Subcutaneous abdominal adipose tissue (tissue), 5 donors: ENCODE data around the gene AKAP8L.

ENCODE experiments used
- H3K27ac ChIP-seq: one replicate; pipeline ENCODE4 v1.7.0; 2013; ENCODE audit warnings: low read depth, mild to moderate bottlenecking, inconsistent platforms, low read length, moderate library complexity
- H3K27me3 ChIP-seq, 5 donors: one replicate each; pipeline ENCODE4 v1.7.0; 2013; ENCODE audit warnings: low read length in 5 of 5, inconsistent platforms in 1 of 5; ENCODE audit not compliant: control insufficient read depth in 5 of 5, insufficient read depth in 4 of 5
- H3K36me3 ChIP-seq, 5 donors: one replicate each; pipeline ENCODE4 v1.7.0; 2013; ENCODE audit warnings: low read length in 5 of 5; ENCODE audit not compliant: control insufficient read depth in 5 of 5, insufficient read depth in 5 of 5
- H3K4me1 ChIP-seq, 5 donors: one replicate each; pipeline ENCODE4 v1.7.0; 2013; ENCODE audit warnings: low read length in 5 of 5, mild to moderate bottlenecking in 3 of 5, moderate library complexity in 1 of 5; ENCODE audit not compliant: control insufficient read depth in 5 of 5, insufficient read depth in 5 of 5
- H3K4me3 ChIP-seq, 5 donors: one replicate each; pipeline ENCODE4 v1.7.0; 2013; ENCODE audit warnings: low read length in 5 of 5, low read depth in 1 of 5
- H3K9ac ChIP-seq, 5 donors: one replicate each; pipeline ENCODE4 v1.7.0; 2013; ENCODE audit warnings: low read length in 5 of 5, mild to moderate bottlenecking in 4 of 5, moderate library complexity in 3 of 5
- H3K9me3 ChIP-seq, 5 donors: one replicate each; pipeline ENCODE4 v1.7.0; 2013; ENCODE audit warnings: low read length in 5 of 5; ENCODE audit not compliant: control insufficient read depth in 5 of 5
- donor health status: healthy.
- donor health status: healthy.
- donor health status: healthy.
- donor health status: healthy.
- donor health status: healthy.

AKAP8L gene

DNA sequence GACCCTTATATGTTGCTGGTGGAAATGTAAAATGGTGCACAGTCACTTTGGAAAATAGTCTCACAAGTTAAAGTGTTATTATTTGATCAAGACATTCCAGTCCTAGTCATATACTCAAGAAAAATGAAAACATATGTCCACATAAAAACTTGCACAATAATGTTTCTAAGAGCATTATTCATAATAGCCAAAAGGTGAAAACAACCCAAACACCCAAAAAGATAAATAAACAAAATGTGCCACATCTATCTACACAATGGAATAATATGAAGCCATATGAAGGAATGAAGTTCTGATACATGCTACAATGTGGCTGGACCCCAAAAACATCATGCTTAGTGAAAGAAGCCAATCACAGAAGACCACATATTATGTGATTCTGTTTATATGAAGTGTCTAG is 24.8 kb downstream of the AKAP8L start:
- H3K27ac ChIP-seq = no peak overlapping the region
- H3K27me3 ChIP-seq = no peaks in the 10 kb centered on the region
- H3K9me3 ChIP-seq = no peaks in the 10 kb centered on the region
- H3K4me1 ChIP-seq = no peaks in the 10 kb centered on the region
- H3K9ac ChIP-seq = no peak overlapping the region
- no peak overlapping the region for H3K4me3 ChIP-seq
- H3K36me3 ChIP-seq = peaks cover 15 to 61% (median 41%) of the 10 kb centered on the region in 5 donors

DNA sequence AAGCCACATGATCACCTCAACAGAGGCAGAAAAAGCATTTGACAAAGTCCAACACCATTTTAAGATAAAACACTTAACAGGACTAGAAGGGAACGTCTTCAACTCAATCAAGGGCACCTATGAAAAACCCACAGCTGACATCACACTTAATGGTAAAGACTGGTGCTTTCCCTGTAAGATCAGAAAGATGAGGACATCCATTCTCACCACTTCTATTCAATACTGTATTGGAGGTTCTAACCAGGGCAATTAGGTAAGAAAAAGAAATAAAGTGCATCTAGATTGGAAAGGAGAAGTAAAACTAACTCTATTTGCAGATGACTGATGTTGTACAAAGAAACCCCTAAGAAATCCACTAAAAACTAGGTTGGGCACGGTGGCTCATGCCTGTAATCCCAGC is 28.0 kb downstream of the AKAP8L start:
- Histone ChIP-seq H3K9ac (no peak overlapping the region), H3K27ac (no peak overlapping the region), H3K27me3 (no peaks in the 10 kb centered on the region), H3K4me1 (no peaks in the 10 kb centered on the region), H3K9me3 (no peaks in the 10 kb centered on the region), H3K36me3 (peaks cover 7 to 34% (median 15%) of the 10 kb centered on the region in 5 donors), H3K4me3 (no peak overlapping the region)

DNA sequence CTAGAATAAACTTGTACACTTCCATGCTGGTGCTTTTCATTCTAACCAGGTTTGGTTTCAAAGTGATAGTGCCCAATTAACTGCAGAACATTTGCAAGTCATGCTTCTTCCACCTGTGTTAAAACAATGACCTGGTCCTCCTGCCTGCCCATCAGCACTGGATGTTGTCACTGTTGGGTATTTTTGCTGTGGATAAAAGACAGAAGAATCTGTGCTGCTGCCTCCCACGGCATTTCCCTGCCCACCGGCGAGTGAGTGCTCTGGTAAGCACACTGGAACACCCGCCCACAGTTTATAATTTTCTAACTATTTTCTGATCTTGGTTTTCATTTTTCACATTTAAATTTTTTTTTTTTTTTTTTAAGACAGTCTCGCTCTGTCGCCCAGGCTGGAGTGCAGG is 36.9 kb downstream of the AKAP8L start:
- peaks cover 6 to 28% (median 25%) of the 10 kb centered on the region in 5 donors for H3K4me1 ChIP-seq
- peaks cover 0 to 6% (median 4%) of the 10 kb centered on the region in 5 donors for H3K36me3 ChIP-seq
- no peak overlapping the region for H3K27ac ChIP-seq
- H3K27me3 ChIP-seq = no peaks in the 10 kb centered on the region
- no peaks in the 10 kb centered on the region for H3K9me3 ChIP-seq
- no peak overlapping the region for H3K4me3 ChIP-seq
- H3K9ac ChIP-seq = no peak overlapping the region

DNA sequence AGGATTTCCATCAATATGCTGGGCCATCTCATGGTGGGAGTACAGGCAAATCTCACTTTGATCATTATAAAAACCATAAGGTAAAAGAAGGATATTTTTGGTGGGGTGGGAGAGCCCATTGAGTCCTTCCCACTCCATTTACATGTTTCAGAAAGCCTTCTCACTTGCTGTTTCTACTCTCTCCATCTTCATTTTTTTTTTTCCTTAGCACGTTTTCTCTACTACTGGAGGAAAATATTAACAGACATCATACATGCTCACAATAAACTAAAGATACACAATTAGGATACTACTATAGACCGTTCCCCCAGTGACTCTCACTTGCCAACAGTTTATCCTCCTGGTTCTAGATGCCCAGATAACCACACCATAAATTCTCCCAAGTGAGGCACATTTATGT is 37.4 kb downstream of the AKAP8L start:
- Histone ChIP-seq H3K9me3 (no peaks in the 10 kb centered on the region), H3K27me3 (no peaks in the 10 kb centered on the region), H3K36me3 (peaks cover 0 to 5% (median 3%) of the 10 kb centered on the region in 5 donors), H3K4me3 (no peak overlapping the region), H3K4me1 (peaks cover 6 to 32% (median 29%) of the 10 kb centered on the region in 5 donors), H3K27ac (no peak overlapping the region), H3K9ac (no peak overlapping the region)

DNA sequence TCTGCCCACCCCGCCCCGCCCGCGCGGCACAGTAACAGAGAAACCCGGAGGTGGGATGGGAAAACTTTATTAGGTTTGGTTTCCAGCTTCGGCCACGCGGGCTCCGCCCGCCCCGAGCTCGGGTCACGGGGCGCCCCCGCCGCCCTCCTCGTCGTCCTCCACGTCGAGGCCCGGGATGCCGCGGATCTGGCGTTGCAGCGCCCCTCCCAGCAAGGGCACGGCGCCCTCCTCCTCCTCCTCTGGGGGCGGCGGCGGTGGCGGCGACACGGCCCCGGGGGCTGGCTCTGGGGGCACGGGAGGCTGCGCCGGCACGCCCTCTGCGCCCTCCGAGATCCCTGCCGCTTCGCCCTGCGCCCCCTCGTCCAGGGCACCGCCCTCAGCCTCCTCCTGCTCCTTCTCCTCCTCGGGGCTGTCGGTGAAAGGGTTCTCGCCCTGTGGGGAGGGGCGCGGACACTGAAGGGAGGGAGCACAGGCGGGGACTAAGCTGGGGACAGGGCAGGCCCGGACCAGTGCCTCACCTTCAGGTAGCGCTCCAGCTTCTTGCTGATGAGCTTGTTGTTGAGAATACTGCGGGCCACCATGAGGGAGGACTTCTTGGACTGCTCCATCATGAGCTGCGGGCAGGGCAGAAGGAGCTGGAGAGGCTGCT is 38.7 kb downstream of the AKAP8L start:
- Histone ChIP-seq H3K27ac (peak overlapping the region; percentile 76), H3K36me3 (peaks cover 0 to 5% (median 0%) of the 10 kb centered on the region in 5 donors), H3K4me1 (peaks cover 8 to 36% (median 36%) of the 10 kb centered on the region in 5 donors), H3K27me3 (no peaks in the 10 kb centered on the region), H3K9ac (peak overlapping the region in 4 of 5 donors; percentile 40 to 81 (median 72)), H3K4me3 (peak overlapping the region; percentile 64 to 97 (median 82)), H3K9me3 (no peaks in the 10 kb centered on the region)

DNA sequence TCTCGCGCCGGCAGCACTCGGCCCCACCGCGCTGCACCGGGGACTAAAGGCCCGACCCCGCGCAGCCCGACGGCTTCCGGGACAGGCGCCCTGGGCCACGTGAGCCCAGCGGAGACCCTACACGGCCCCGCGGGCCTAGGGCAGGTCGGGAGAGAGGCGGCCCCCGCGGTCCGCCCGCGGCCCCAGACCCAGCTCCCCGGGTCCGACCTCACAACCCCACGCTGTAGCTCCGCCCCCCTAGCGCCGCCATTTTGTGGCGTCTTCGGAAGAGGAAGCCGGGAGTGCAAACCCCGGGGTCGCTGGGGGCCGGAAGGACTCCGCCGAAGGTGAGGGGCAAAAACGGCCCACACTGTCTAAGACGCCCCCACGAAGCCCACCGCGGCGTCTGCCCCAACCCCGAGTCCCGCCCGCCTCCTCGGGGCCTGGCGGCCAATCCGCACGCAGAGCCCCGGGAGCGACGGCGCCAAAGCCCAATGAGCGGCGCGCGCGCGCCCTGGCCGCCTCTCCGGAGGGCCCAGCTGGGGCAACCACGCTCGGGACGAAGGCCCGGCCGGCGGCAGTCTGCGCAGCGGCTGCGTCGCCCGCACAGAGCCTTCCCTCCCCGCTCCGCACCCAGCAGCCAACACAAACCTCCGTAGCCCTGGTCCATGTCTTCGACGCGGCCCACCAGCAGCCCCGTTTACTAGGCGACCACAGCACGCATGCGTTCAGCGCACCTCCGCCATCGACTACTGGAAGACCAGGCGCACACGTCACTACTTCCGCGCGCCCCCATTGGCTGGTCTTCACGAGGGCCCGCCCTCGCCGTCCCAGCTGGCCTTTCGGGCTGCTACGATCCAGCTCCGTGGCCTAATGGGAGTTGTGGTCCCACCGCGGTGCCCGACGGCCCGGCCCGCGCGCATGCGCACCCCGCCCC is 39.4 kb downstream of the AKAP8L start, which contains the start of gene AKAP8:
Gene AKAP8, minus strand, starts transcription at position 705 of the 916 bp plus-strand sequence. Its CDS starts 56 bp downstream, at position 649.
- Histone ChIP-seq H3K4me1 (peaks cover 14 to 44% (median 43%) of the 10 kb centered on the region in 5 donors), H3K4me3 (peak within 1 kb of the TSS; percentile 92 to 100 (median 97)), H3K36me3 (peaks cover 0 to 5% (median 0%) of the 10 kb centered on the region in 5 donors), H3K9me3 (no peaks in the 10 kb centered on the region), H3K9ac (peak within 1 kb of the TSS; percentile 92 to 99 (median 97)), H3K27me3 (no peaks in the 10 kb centered on the region), H3K27ac (peak within 1 kb of the TSS; percentile 93)

DNA sequence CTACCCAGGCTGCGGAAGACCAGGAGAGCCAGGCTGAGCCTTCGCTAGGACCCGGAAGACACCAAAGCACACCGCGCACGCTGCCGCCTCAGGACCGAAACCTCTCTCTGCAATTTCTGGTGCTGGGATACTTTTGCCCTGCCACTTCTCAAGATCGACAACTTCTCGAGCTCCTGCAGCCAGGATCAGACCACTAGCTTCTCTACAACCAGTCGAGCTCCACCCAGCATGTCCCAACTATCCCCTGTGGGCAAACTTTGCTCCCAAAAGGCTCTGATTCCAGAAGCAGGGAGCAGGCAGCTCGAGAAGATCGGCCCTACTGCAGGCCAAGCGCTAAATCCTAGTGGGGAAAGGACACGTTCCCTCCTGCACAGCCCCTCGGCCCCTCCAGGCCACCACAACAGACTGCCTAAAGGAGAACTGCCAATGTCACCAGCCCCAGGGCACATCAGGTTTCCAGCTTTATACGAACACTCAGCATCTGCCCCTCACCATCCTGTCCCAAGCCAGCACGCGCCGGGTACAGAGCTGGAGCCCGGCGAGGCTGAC is 40.2 kb downstream of the AKAP8L start:
- Histone ChIP-seq H3K4me1 (peaks cover 14 to 51% (median 50%) of the 10 kb centered on the region in 5 donors), H3K9ac (peak overlapping the region; percentile 92 to 99 (median 97)), H3K27me3 (no peaks in the 10 kb centered on the region), H3K9me3 (no peaks in the 10 kb centered on the region), H3K27ac (peak overlapping the region; percentile 93), H3K4me3 (peak overlapping the region; percentile 92 to 100 (median 97)), H3K36me3 (peaks cover 0 to 9% (median 3%) of the 10 kb centered on the region in 5 donors)

DNA sequence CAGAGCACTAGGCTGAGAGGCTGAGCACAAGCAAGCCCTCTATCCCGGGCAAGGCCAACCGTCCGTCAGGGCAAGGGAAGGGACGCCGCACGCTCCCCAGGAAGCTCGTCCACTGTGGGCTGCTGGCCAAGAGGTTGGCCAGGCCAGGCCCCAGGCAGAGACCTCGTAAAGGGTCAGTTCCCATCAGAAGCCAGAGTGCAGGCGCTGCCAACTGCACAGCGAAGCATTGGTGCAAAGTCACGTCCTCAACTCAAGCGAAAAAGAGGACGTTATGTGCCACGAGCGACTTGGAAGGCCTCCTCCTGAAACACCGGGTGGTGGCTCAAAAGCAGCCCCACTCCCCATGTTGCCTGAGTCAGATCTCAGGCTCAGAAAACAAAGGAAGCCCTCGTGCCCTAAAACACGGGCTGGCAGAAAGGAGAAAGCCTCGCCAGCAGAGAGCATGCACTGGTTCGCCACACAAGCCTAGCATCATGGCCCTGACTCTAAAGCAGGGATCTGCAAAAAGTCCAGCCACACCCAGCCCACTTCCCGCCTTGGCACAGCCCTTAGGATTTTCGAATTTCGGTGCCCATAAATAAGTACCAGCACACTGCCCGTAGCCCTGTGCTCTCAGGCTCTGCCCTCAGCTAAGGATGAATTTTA is 43.9 kb downstream of the AKAP8L start:
- peak overlapping the region; percentile 46 for H3K27ac ChIP-seq
- peaks cover 16 to 63% (median 43%) of the 10 kb centered on the region in 5 donors for H3K4me1 ChIP-seq
- H3K4me3 ChIP-seq = peak overlapping the region in 3 of 5 donors; percentile 19 to 49 (median 27)
- peak overlapping the region in 4 of 5 donors; percentile 2 to 48 (median 26) for H3K9ac ChIP-seq
- H3K27me3 ChIP-seq = no peaks in the 10 kb centered on the region
- peaks cover 0 to 41% (median 35%) of the 10 kb centered on the region in 5 donors for H3K36me3 ChIP-seq
- H3K9me3 ChIP-seq = no peaks in the 10 kb centered on the region

DNA sequence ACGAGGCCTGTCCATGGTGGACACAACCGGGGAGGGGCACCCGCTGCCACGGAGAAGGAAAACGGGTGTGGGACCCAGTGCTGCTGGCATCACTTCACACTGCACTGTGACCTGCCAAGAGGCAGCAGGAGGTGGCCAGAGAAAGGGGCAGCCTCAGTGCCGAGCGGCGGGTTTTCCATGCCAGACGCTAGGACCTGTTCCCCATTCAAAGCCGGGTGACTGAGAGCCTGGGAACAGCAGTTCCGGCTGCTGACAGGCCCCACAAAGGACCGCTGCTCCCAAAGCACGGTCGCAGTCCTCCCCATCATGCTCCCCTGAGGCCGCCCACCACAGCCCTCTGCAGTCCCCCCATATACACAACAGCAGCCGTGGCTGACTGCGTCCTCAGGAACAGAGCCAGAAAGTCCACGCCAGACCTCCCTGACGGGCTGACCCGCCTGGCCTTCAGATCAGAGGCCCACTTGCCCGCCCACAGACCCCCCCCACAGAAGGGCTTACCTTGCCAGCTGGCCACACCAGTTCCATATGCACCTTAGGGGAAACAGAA is 44.6 kb downstream of the AKAP8L start:
- Histone ChIP-seq H3K36me3 (peaks cover 0 to 48% (median 42%) of the 10 kb centered on the region in 5 donors), H3K4me1 (peaks cover 16 to 63% (median 43%) of the 10 kb centered on the region in 5 donors), H3K4me3 (peak overlapping the region in 2 of 5 donors; percentile 19 to 49), H3K27ac (peak overlapping the region; percentile 46), H3K27me3 (no peaks in the 10 kb centered on the region), H3K9ac (peak overlapping the region in 1 of 5 donors; percentile 48), H3K9me3 (no peaks in the 10 kb centered on the region)
